Measurements from ENCODE around the gene UBE2V1. TPM values are rescaled to one million over a fixed set of nuclear protein-coding genes. Genes with fewer than 3 reads are reported as not detected.

Gene UBE2V1
- total RNA-seq, 3 donors from 2014 or later (not counting 1 experiment from before 2014, with no cell fraction given), result 194 to 238 (median 236) TPM

DNA sequence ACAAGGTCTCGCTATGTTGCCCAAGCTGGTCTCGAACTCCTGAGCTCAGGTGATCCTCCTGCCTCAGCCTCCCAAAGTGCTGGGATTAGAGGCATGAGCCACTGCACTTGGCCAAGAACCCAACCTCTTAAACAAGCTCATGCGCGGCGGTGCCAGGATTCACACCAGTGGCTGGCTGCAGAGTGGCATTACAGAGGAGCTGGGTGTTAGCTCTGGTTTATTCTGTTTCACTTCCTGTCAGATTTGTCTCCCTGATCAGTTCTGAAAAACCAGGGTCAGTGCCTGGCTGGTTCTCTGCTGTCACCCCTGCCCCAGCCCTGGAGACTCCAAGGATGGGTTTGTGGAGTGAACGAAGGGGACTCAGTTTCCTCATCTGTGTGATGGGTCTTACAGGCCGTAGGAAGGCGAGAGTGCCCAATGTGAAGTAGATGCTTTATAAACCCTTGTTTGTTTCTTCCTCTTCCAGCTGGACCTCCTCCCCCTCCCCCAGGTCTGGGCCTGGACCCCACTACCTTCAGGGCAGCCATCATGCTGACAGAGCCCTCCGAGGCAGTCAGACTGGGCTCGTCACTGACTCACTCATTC lies 63.4 kb downstream of the UBE2V1 start:
- Histone ChIP-seq H3K4me3 (ENCODE audit: low read length) (no peak overlapping the region), H3K9me3 (ENCODE audit: control insufficient read depth, insufficient read depth, low read length) (no peaks in the 10 kb centered on the region), H3K27me3 (ENCODE audit: control insufficient read depth, insufficient read depth, low read length) (no peaks in the 10 kb centered on the region), H3K4me1 (ENCODE audit: control insufficient read depth, insufficient read depth, low read length) (peaks cover 37% of the 10 kb centered on the region), H3K36me3 (ENCODE audit: control insufficient read depth, insufficient read depth, low read length) (no peaks in the 10 kb centered on the region), H3K27ac (ENCODE audit: low read length) (peak overlapping the region; percentile 27)
- TF ChIP-seq CTCF (IDR thresholded peaks at IDR 0.05), result no peak
- intact Hi-C loops (cut with micrococcal nuclease), result loop anchor here (5.0 kb wide), 1 partner anchor 42 kb away; no protein-coding TSS in a partner anchor
- ATAC-seq (peak; percentile 32 to 51 (median 39)), DNase-seq (peak in 1 of 2 donors; percentile 35)
- WGBS (ENCODE audit: insufficient coverage), result 68% methylated on average over 10 of the region's 10 CpGs
- no peaks in the 10 kb centered on the region for H3K27me3 Mint-ChIP-seq (ENCODE audit: low read depth in 2 of 2)
- H3K4me1 Mint-ChIP-seq, result peaks cover 30 to 34% of the 10 kb centered on the region in 2 donors
- H3K27ac Mint-ChIP-seq, result peak overlapping the region; percentile 77 to 78
- no peaks in the 10 kb centered on the region for H3K36me3 Mint-ChIP-seq
- H3K9me3 Mint-ChIP-seq, result no peaks in the 10 kb centered on the region
- peak overlapping the region; percentile 10 for H3K4me3 Mint-ChIP-seq

- Mint-ChIP-seq H3K4me1 (peaks cover 30 to 34% of the 10 kb centered on the region in 2 donors), H3K9me3 (no peaks in the 10 kb centered on the region), H3K4me3 (peak overlapping the region; percentile 73), H3K27me3 (ENCODE audit: low read depth in 2 of 2) (no peaks in the 10 kb centered on the region), H3K36me3 (no peaks in the 10 kb centered on the region), H3K27ac (peak overlapping the region; percentile 77 to 78)
- no peaks in the 10 kb centered on the region for H3K36me3 ChIP-seq (ENCODE audit: control insufficient read depth, insufficient read depth, low read length)
- WGBS (ENCODE audit: insufficient coverage), result 36% methylated on average over 16 of the region's 16 CpGs
- intact Hi-C loops (cut with micrococcal nuclease), result loop anchor here (5.0 kb wide), 1 partner anchor 41 kb away; no protein-coding TSS in a partner anchor
- no peaks in the 10 kb centered on the region for H3K27me3 ChIP-seq (ENCODE audit: control insufficient read depth, insufficient read depth, low read length)
- no peak overlapping the region for H3K4me3 ChIP-seq (ENCODE audit: low read length)
- H3K9me3 ChIP-seq (ENCODE audit: control insufficient read depth, insufficient read depth, low read length), result no peaks in the 10 kb centered on the region
- H3K27ac ChIP-seq (ENCODE audit: low read length), result peak overlapping the region; percentile 35
- peak; percentile 61 to 76 for DNase-seq
- peaks cover 37% of the 10 kb centered on the region for H3K4me1 ChIP-seq (ENCODE audit: control insufficient read depth, insufficient read depth, low read length)
- ATAC-seq, result peak; percentile 85 to 91 (median 90)
- no peak for TF ChIP-seq CTCF (IDR thresholded peaks at IDR 0.05)
Measured at GRCh38 chr20:50048420-50049166, 64.4 kb downstream of the UBE2V1 start.

DNA sequence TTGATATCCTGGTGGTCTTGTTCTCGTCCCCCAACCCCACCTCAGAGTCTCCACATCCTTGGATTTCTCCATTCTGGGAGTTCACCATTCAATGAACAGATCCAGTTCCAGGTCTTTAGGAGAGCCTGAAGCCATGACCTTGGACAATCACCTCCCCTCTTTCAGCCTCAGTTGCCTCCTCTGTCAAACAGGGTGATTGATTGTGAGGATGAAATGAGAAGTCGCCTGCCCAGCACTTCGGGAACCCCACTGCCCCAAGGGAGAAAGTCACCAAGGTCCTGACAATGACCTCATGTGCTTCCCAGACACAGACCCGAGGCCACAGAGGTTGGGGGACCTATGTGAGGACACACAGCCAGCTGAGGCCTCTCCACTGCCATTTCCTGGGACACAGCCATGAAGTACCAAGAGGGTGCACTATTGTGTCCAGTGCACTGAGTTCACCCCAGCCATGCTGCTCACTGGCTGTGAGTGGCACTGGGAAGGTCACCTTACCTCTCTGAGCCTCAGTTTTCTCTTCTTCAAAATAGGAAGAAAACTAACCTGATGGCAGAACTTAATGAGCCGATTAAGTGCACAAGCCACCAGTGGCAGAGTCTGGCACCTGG lies 68.5 kb downstream of the UBE2V1 start:
- ATAC-seq (no peak), DNase-seq (no peak)
- H3K36me3 ChIP-seq (ENCODE audit: control insufficient read depth, insufficient read depth, low read length), result no peaks in the 10 kb centered on the region
- no peaks in the 10 kb centered on the region for H3K9me3 ChIP-seq (ENCODE audit: control insufficient read depth, insufficient read depth, low read length)
- WGBS (ENCODE audit: insufficient coverage), result 81% methylated on average over 5 of the region's 5 CpGs
- Mint-ChIP-seq H3K9me3 (no peaks in the 10 kb centered on the region), H3K36me3 (no peaks in the 10 kb centered on the region), H3K27ac (no peak overlapping the region), H3K4me1 (peaks cover 24 to 33% of the 10 kb centered on the region in 2 donors), H3K27me3 (ENCODE audit: low read depth in 2 of 2) (peaks cover 0 to 3% of the 10 kb centered on the region in 2 donors), H3K4me3 (no peak overlapping the region)
- no peak overlapping the region for H3K4me3 ChIP-seq (ENCODE audit: low read length)
- H3K27me3 ChIP-seq (ENCODE audit: control insufficient read depth, insufficient read depth, low read length), result no peaks in the 10 kb centered on the region
- peaks cover 44% of the 10 kb centered on the region for H3K4me1 ChIP-seq (ENCODE audit: control insufficient read depth, insufficient read depth, low read length)
- TF ChIP-seq CTCF (IDR thresholded peaks at IDR 0.05), result no peak
- intact Hi-C loops (cut with micrococcal nuclease), result no loop called here
- no peak overlapping the region for H3K27ac ChIP-seq (ENCODE audit: low read length)
